GM21515 (cell line): ENCODE data around the gene TRIM36.

ENCODE experiments used
- ATAC-seq: cut with Tn5 transposase; IDR thresholded peaks from one replicate; pipeline ENCODE4 v1.9.1; 2021; ENCODE audit not compliant: unreplicated experiment

Gene TRIM36

GRCh38 chr5:115084246-115084793 is 85.4 kb downstream of the TRIM36 start:
- ATAC-seq = no peak

GRCh38 chr5:115079924-115080623 is 89.6 kb downstream of the TRIM36 start:
- no peak for ATAC-seq
